Endometrial microvascular endothelial cells (primary cell): ENCODE data around the gene MARCO. TPM values are rescaled to one million over a fixed set of nuclear protein-coding genes. Genes with fewer than 3 reads are reported as not detected.
"Not testable (repeated sequence)": the region's sequence is repeated elsewhere in the genome, so short reads cannot be mapped to it uniquely, and the experiment has no call there.

Experiments used
- in situ Hi-C: cut with HindIII; loops from 2 replicates; pipeline ENCODE4 v1.10.0; 2017; ENCODE audit warnings: low sequenced_read_pairs, low pct_unique_long_range_greater_than_20kb; ENCODE audit errors: inconsistent ontology term
- total RNA-seq: library from RNA; depleted of rRNA; stranded (reverse); fragments of >200 nt; gene quantifications from one replicate; pipeline ENCODE4 v1.2.3, GENCODE V29; 2015; ENCODE audit errors: inconsistent ontology term

MARCO gene
- total RNA-seq, 1 donor from 2014 or later, result not detected

DNA sequence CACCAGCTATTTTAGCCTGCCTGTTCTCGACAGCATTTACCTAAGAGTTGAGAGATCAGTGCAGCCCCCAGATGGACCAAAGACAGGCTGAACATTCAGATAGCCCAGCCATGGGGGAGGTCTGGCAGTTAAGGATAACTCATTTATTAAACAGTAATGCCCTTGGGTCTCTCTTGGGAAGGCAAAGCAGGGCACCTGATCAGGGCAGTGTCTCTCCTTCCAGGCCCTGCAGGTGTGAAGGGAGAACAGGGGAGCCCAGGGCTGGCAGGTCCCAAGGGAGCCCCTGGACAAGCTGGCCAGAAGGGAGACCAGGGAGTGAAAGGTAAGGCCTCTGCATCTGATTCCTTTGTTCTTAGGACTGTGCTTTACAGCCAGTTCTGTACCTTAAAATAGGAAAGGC lies 49.6 kb downstream of the MARCO start:
- in situ Hi-C loops, result no loop called here

DNA sequence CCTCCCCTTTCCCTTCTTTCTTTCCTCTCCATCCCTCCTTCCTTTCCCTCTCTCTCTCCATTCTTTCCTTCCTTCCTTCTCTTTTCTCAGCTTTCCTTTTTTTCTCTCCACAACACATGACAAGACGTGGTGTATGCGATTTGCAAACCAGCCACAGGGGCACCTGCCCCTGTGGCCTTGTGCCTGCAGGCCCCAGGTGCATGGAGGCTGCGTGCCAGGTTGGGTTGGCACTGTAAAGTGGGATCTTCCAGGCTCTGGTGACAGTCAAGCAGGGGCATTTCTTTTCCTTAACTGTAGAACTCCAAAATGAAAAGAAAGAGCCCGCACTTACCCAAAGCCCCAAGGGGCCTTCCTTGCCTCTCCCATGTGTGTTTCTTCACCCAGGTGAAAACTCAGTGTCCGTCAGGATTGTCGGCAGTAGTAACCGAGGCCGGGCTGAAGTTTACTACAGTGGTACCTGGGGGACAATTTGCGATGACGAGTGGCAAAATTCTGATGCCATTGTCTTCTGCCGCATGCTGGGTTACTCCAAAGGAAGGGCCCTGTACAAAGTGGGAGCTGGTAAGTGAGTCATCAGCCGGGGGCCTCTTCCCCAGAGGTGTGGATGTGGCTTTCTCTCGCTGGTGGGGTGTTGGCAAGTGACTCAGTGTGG lies 50.9 kb downstream of the MARCO start:
- in situ Hi-C loops, result no loop called here

GRCh38 chr2:118993392-118993752 lies 51.4 kb downstream of the MARCO start:
- in situ Hi-C loops, result no loop called here

- in situ Hi-C loops, result no loop called here
Observed at GRCh38 chr2:118994172-118994700, 52.2 kb downstream of the MARCO start.

GRCh38 chr2:118994778-118995177 lies 52.8 kb downstream of the MARCO start:
- in situ Hi-C loops, result no loop called here

DNA sequence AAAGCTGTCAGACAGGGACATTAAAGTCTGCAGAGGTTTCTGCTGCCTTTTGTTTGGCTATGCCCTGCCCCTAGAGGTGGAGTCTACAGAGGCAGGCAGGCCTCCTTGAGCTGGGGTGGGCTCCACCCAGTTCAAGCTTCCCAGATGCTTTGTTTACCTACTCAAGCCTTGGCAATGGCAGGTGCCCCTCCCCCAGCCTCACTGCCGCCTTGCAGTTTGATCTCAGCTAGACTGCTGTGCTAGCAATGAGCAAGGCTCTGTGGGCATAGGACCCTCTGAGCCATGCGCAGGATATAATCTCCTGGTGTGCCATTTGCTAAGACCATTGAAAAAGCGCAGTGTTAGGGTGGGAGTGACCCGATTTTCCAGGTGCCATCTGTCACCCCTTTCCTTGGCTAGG lies 61.9 kb downstream of the MARCO start:
- in situ Hi-C loops, result not testable (repeated sequence)

- in situ Hi-C loops, result no loop called here
Observed at GRCh38 chr2:119004602-119005001, 62.6 kb downstream of the MARCO start.

GRCh38 chr2:119005051-119005450 lies 63.1 kb downstream of the MARCO start:
- in situ Hi-C loops, result no loop called here

DNA sequence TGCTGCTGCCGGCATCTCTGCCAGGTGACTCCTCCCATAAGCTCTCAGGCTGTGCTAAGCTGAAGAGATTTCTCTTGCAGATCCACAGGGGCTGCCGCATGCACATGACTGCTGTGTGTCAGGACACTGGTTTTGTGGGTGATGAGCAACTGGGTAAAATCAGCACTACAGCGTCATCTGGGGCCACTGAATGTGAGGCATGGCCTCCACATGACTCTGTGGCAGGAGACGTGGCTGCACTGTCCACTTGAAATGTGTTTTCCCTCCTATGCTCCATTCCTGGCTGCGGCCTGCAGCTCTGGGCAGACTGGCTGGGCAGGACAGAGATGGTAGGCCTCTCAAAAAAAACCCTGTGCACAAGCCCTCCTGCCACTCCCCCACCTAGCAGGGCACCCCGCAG lies 63.6 kb downstream of the MARCO start:
- in situ Hi-C loops, result no loop called here

- in situ Hi-C loops, result no loop called here
Observed at GRCh38 chr2:119006441-119006840, 64.4 kb downstream of the MARCO start.

DNA sequence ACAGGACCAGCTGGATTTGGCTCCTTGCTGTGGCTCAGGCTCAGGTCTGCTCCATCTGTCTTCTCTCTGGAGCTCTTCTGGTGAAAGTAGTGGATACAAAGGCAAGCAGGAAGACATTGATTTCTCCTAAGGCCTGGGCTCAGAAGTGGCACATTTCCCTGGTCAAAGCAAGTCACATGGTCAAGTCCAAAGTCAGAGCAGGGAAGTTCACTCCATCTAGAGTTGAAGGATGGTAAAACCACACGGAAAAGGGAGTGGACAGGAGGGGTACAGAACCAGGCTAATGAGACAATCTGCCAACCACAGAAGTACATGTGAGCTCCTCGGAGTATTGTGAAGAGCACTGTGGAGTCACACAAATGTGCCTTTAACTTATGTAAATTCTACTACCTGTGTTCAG lies 66.1 kb downstream of the MARCO start:
- in situ Hi-C loops, result no loop called here

DNA sequence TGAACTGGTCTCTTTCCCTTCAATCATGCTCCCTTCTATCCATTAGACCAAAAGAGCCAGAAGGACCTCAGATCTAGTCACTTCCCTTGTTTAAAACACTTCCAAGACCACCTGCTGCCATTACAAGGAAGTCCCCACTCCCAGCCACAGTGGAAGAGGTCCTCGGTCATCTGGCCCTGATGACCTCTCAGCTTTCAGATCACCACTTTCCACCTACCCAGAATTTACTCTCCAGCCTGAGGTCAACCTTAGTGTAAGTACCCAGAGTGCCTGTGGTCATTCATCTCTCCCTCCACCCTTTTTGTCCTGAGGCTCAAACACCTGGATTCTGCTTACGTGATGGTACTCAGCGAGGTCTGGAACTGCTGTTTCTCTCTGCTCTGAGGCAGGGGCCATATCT lies 67.1 kb downstream of the MARCO start:
- in situ Hi-C loops, result no loop called here

- in situ Hi-C loops, result no loop called here
Observed at GRCh38 chr2:119010336-119010735, 68.3 kb downstream of the MARCO start.

GRCh38 chr2:119011162-119011909 lies 69.3 kb downstream of the MARCO start:
- in situ Hi-C loops, result no loop called here

GRCh38 chr2:119011910-119012209 lies 69.9 kb downstream of the MARCO start:
- in situ Hi-C loops, result no loop called here

DNA sequence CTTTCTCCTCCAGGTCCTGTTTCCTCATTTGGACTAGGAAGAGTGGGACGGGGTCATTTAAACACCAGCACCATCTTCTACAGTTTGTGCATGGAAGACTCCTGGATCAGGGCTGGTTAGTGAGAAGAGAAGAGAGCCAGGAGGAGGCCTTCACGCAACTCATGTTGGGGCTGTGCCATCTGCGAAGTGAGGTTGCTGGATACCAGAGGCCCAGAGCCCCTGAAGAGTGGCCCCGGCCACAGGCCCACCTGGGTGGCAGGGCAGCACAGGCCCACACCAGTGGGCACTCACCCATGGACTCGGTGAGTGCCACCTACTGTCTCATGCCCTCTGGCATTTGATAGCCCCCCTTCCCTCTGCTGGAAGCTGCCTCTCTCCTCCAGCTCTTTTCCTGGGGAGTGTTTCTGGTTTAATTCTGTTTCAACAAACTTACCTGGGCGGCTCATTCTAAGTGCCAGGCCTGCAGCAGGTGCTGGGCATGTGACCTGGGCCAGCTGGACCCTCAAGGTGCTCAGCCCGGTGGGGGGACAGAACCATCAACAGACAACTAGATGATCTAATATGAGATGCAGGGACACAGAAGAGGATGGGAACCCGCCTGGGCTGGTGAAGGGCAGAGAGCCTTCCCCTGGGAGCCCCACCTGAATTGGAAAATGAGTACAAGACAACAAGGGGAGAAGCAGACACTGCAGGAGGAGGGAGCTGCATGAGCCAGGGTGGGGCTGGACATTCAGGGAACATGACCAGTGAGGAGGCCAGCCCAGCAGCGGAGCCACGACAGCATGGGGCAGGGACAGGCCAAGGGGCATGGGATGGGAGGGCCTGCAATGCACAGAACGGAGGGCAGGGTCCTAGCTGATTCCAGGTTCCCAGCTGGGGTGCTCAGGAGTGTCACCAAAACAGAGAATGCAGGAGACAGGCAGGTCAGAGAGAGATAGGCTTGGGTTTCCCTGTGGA lies 70.6 kb downstream of the MARCO start:
- in situ Hi-C loops, result no loop called here

- in situ Hi-C loops, result no loop called here
Observed at GRCh38 chr2:119013671-119014070, 71.7 kb downstream of the MARCO start.

DNA sequence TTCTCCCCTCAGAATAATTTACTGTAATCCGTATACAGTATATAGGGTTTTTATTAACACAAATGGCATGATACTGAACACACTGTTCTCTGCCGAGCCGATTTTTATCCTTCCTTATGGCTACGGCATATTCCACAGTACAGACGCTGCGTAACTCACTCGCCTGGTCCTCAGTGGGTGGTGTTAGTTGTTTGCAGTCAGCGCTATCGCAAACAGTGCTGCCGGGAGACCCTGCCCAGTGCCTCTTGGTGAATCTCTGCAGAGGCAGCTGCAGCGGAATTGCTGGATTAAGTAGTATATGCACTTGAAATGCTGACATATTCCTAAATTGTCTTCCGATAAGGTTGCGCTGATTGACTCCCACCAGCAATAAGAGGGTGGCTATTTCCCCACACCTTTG lies 73.9 kb downstream of the MARCO start:
- in situ Hi-C loops, result no loop called here

GRCh38 chr2:119019521-119019920 lies 77.5 kb downstream of the MARCO start:
- in situ Hi-C loops, result no loop called here

GRCh38 chr2:119022678-119023077 lies 80.7 kb downstream of the MARCO start:
- in situ Hi-C loops, result no loop called here
